Sciatic nerve (tissue), 2 donors: ENCODE results near the gene FOSB. TPM values are rescaled to one million over a fixed set of nuclear protein-coding genes. Genes with fewer than 3 reads are reported as not detected.
A peak's percentile ranks its signal among the peaks of the same experiment; 100 is the strongest.

ENCODE experiments used
- ATAC-seq: fragments of 200-7000 bp; cut with Tn5 transposase; one replicate; pipeline ENCODE4 v1.9.1; 2020; ENCODE audit warnings: mild to moderate bottlenecking, moderate library complexity
- DNase-seq: peaks from one replicate; pipeline ENCODE4 v3.0.0-alpha.2; 2020; ENCODE audit warnings: low spot score
- intact Hi-C: fragments of 100-400 bp; cut with DNase I; formaldehyde crosslinking; loops from one replicate; pipeline ENCODE4 v1.14.2; 2022
- total RNA-seq: library from RNA; stranded (reverse); fragmentation: NEBNext Ultra II Directional; extraction: Animal tissue kit (Norgen Biotek cat#: 25700); gene quantifications from one replicate; pipeline ENCODE4 v1.2.1, GENCODE V29; 2021
- donor health status: DM: no; HTN: no; CAD: no.
- donor health status: DM: no; HTN: no; CAD: no.

The FOSB gene
- total RNA-seq, 1 donor from 2014 or later, result 3.7 TPM

DNA sequence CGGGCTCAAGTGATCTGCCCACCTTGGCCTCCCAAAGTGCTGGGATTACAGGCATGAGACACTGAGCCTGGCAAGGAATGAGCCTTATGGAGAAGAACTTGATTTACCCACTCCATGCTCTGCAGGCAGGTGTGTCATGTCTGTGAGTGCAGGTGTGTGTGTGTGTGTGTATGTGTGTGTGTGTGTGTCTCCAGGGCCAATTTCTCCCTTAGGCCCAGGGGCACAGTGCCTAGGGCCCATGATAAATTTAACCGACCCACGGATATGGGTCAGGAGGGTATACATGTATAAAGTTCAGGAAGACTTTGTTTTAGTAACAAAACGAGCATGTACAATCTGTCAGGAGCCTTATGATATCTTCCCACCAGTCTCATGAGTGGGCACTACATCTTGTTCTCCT, 4.6 kb upstream of the FOSB start:
- ATAC-seq (no peak), DNase-seq (no peak)
- intact Hi-C loops, result no loop called here

DNA sequence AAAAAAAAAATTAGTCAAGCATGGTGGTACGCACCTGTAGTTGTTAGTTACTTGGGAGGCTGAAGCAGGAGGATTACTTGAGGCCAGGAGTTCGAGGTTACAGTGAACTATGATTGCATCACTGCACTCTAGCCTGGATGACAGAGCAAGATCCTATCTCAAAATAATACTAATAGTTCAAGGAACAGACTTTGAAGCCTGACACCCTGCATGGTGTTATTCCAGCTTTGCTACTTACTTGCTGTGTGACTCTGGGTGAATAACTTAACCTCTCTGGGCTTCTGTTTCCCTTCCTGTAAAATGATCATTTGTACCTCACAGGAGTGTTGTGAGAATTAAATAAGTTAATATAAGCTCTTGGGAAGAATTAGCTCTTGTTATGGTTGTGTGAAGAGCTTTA, 3.5 kb upstream of the FOSB start:
- intact Hi-C loops, result no loop called here
- DNase-seq, result no peak
- no peak for ATAC-seq

DNA sequence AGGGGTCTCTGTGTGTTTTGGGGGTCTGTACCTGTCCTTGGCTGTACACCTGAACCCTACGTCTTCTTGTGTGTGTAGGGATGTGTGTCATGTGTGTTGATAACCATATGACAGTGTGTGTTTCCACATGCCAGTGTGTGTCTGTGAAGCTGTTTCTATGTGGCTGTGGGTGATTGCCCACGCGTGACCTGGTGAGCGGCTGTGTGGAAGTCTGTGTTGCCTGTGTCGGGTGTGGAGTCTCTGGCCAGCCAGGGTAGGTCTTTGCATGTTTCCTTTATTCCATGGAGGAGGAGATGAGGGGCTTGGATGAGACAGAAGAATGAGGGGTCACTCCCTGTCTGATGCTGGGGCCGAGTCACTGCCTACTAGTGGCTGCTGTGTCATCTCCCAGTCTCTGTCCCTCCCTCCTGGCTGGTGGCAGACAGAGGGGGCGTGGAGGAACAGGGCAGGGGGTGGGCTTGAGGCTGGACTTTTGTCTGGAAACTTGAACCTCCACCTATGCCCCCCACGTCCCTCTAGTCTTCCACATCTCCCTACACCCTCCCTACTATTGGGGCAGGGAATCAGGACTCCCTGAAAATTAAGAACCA, 2.8 kb upstream of the FOSB start:
- DNase-seq, result no peak
- ATAC-seq, result no peak
- intact Hi-C loops, result no loop called here

DNA sequence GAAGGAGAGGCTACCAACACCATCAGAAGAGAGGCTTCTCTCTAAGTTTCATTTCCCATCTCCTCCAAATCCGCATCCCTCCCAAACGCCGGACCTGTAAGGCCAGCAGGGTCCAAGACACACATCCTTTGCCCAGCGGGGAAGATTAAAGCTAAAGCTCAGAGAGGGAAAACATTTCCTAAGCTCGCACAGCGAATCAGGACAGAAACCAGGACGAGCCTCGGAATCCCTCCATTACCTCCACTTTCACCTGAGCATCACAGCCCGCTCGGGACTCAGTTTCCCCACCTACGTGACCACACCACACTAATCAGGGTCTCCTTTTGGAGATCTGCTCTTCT, 711 bp upstream of the FOSB start:
- DNase-seq, result no peak
- no peak for ATAC-seq
- intact Hi-C loops, result no loop called here

DNA sequence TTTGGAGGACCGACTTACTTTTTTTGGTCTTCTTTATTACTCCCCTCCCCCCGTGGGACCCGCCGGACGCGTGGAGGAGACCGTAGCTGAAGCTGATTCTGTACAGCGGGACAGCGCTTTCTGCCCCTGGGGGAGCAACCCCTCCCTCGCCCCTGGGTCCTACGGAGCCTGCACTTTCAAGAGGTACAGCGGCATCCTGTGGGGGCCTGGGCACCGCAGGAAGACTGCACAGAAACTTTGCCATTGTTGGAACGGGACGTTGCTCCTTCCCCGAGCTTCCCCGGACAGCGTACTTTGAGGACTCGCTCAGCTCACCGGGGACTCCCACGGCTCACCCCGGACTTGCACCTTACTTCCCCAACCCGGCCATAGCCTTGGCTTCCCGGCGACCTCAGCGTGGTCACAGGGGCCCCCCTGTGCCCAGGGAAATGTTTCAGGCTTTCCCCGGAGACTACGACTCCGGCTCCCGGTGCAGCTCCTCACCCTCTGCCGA, 409 bp downstream of the FOSB start:
- intact Hi-C loops, result no loop called here
- peak; percentile 1 for ATAC-seq
- DNase-seq, result no peak

DNA sequence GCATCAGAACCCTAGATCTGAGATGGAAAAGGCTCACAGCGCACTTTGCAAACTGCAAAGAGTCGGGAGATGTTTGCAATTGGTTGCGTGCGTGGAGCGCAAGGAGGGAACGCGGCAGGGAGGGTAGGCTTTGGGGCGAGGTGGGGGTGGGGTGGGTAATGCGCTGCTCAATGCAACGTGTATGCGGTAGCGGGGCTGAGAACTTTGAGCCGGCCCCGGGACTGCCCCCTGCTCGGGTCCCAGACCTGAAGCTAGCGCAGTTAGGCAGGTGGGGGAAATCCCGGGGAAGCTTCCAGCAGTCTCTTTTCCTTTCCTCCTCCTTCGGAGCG, 971 bp downstream of the FOSB start:
- intact Hi-C loops, result no loop called here
- DNase-seq (no peak), ATAC-seq (peak; percentile 23)

DNA sequence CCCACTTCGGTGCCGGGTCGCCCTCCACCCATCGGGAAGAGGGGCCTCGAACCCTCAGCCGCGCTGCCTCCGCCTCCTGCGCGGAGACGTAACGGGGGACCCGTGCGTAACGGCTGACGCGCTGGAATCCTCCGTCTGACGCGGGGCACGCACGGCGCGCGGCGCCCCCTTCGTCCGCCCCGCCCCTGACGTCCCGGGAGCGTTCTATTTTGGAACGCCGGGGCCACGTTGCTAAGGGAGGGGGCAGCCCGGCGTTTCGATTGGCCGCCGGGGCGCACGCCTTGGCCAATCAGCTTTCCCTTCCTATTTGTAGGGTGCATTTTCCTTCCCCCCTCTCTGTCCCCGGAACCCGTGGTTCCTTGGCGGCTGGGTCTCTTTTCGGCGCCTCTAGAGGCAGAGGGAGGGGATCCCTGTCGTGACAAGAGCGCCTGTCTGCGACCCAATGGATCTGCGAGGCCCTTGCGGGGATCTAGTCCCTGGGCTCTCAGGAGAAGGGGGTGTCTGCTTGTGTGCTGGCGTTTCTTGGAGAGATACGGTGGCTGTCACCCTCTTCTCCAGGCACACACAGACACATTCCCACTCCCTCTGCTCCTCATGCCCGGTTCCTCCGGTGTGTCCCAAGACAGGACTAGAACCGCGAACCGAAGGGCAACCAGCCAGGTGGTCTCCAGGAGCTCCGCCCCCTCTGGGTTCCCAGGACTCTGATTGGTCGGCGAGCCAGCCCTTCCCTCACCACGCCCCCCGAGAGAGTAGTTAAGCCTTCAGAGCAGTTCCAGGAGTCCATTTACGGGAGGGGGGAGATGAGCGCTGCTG, 1.5 kb downstream of the FOSB start:
- intact Hi-C loops, result no loop called here
- DNase-seq (peak; percentile 92), ATAC-seq (peak; percentile 90)

DNA sequence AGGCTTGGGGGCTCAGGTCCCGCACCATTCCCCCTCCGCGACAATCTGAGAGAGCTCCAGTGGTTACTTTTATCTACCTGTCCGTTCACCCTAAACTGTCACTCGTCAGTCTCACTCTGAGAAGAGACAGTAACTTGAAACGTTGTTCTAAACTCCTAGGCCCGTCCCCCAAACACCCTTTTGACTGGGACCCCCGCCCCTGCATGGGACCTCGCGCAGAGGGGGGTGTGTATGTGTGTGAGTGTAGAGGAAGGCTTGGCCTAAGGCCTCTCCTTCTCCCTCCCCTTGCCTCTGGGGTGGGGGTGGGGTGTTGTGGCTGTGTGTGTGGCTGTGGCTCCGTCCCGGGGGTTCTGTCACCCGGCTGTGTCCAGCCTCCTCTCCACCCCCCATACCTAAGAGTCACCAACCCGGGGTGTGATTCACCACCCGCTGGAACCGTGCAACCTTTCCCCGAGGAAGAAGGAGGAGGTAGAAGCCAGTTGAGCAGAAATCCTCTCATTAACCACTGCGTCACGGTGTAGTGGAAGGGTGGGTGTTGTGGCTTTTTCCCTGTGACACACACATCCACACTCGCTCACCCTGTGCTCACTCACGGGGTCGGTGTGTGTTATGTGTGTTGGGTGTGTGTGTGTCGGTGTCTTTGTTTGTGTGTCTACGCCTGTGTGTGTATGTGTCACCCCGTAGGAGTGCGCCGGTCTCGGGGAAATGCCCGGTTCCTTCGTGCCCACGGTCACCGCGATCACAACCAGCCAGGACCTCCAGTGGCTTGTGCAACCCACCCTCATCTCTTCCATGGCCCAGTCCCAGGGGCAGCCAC, 2.4 kb downstream of the FOSB start:
- intact Hi-C loops, result no loop called here
- ATAC-seq (no peak), DNase-seq (no peak)

DNA sequence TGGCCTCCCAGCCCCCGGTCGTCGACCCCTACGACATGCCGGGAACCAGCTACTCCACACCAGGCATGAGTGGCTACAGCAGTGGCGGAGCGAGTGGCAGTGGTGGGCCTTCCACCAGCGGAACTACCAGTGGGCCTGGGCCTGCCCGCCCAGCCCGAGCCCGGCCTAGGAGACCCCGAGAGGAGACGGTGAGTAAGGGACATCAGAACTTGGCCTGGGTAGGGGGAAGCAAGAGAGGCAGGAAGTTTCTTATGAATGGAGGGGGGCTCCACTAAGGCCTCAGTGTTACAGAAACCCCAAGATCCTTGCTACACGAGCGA, 2.9 kb downstream of the FOSB start:
- intact Hi-C loops, result no loop called here
- ATAC-seq (no peak), DNase-seq (no peak)

DNA sequence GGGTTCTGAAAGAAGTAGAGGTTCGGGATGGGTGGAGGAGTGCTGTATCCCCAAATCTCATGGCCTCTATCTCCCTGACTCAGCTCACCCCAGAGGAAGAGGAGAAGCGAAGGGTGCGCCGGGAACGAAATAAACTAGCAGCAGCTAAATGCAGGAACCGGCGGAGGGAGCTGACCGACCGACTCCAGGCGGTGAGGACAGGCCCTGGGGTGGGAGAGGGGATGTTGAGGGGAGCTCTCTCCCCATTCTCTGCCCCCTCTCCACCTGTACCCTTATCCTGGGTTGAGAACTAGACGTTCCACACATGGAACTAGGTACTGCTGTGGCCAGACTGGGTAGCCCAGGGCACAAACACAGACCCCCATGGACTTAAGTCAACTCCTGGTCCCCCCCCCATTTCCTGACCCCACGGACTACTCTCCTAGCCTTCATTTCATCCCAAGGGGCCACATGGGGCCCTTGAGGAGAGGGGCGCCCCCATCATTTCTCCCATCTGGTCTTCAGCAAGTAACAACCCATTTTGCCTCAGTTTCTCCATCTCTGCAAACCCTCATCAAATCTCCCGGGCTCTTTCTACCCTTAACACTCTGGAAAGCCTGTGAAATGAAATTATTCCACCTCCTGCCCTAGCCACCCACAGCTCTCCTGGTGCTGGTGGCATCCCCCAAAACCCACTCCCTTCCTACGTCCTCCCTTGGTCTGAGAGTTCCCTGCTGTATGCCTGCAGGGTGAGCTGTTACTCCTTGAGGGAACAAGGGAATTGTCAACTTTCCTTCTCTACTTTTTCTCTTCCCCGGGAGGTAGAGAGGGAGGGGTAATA, 3.5 kb downstream of the FOSB start:
- DNase-seq, result no peak
- ATAC-seq, result no peak
- intact Hi-C loops, result no loop called here

DNA sequence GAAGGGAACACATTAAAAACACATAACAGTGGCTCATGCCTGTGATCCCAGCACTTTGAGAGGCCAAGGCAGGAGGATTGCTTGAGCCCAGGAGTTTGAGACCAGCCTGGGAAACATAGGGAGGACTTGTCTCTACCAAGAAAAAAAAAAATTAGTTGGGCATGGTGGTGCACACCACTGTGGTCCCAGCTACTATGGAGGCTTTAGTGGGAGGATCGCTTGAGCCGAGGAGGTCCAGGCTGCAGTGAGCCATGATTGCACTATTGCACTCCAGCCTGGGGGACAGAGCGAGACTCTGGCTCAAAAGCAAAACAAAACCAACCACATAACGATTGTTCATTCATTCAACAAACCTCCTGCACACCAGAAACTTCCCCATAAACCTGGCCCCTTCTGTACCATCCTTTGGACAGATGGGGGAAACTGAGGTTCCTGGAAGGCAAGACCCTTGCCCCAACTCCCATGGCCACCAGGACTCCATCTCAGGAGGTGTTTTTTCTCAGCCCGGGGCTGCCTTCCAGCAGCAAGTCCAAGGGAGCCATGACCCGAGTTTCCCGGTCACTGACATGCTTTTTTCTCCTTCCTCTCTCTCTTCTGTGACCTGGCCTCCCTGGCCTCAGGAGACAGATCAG, 4.3 kb downstream of the FOSB start:
- ATAC-seq, result no peak
- DNase-seq, result no peak
- intact Hi-C loops, result no loop called here

DNA sequence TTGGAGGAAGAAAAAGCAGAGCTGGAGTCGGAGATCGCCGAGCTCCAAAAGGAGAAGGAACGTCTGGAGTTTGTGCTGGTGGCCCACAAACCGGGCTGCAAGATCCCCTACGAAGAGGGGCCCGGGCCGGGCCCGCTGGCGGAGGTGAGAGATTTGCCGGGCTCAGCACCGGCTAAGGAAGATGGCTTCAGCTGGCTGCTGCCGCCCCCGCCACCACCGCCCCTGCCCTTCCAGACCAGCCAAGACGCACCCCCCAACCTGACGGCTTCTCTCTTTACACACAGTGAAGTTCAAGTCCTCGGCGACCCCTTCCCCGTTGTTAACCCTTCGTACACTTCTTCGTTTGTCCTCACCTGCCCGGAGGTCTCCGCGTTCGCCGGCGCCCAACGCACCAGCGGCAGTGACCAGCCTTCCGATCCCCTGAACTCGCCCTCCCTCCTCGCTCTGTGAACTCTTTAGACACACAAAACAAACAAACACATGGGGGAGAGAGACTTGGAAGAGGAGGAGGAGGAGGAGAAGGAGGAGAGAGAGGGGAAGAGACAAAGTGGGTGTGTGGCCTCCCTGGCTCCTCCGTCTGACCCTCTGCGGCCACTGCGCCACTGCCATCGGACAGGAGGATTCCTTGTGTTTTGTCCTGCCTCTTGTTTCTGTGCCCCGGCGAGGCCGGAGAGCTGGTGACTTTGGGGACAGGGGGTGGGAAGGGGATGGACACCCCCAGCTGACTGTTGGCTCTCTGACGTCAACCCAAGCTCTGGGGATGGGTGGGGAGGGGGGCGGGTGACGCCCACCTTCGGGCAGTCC, 5.0 kb downstream of the FOSB start:
- ATAC-seq (no peak), DNase-seq (no peak)
- intact Hi-C loops, result no loop called here

DNA sequence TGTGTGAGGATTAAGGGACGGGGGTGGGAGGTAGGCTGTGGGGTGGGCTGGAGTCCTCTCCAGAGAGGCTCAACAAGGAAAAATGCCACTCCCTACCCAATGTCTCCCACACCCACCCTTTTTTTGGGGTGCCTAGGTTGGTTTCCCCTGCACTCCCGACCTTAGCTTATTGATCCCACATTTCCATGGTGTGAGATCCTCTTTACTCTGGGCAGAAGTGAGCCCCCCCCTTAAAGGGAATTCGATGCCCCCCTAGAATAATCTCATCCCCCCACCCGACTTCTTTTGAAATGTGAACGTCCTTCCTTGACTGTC, 5.5 kb downstream of the FOSB start:
- no peak for DNase-seq
- intact Hi-C loops, result no loop called here
- ATAC-seq, result no peak

DNA sequence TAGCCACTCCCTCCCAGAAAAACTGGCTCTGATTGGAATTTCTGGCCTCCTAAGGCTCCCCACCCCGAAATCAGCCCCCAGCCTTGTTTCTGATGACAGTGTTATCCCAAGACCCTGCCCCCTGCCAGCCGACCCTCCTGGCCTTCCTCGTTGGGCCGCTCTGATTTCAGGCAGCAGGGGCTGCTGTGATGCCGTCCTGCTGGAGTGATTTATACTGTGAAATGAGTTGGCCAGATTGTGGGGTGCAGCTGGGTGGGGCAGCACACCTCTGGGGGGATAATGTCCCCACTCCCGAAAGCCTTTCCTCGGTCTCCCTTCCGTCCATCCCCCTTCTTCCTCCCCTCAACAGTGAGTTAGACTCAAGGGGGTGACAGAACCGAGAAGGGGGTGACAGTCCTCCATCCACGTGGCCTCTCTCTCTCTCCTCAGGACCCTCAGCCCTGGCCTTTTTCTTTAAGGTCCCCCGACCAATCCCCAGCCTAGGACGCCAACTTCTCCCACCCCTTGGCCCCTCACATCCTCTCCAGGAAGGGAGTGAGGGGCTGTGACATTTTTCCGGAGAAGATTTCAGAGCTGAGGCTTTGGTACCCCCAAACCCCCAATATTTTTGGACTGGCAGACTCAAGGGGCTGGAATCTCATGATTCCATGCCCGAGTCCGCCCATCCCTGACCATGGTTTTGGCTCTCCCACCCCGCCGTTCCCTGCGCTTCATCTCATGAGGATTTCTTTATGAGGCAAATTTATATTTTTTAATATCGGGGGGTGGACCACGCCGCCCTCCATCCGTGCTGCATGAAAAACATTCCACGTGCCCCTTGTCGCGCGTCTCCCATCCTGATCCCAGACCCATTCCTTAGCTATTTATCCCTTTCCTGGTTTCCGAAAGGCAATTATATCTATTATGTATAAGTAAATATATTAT, 6.1 kb downstream of the FOSB start:
- no peak for DNase-seq
- intact Hi-C loops, result no loop called here
- ATAC-seq, result no peak

DNA sequence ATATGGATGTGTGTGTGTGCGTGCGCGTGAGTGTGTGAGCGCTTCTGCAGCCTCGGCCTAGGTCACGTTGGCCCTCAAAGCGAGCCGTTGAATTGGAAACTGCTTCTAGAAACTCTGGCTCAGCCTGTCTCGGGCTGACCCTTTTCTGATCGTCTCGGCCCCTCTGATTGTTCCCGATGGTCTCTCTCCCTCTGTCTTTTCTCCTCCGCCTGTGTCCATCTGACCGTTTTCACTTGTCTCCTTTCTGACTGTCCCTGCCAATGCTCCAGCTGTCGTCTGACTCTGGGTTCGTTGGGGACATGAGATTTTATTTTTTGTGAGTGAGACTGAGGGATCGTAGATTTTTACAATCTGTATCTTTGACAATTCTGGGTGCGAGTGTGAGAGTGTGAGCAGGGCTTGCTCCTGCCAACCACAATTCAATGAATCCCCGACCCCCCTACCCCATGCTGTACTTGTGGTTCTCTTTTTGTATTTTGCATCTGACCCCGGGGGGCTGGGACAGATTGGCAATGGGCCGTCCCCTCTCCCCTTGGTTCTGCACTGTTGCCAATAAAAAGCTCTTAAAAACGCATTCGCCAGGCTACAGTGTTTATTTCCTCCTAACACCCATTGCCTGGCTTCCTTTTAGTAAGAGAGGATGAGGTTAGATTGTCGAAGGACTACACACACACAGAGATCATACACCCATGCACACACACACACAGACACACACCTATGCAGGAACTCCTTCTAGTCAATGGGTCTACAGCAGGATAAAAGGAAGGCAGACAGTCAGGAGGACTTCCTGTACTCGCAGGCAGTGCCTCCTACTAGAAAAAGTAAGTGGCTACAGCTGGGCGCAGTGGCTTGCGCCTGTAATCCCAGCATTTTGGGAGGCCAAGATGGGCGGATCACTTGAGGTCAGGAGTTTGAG, 7.1 kb downstream of the FOSB start:
- no peak for ATAC-seq
- intact Hi-C loops, result no loop called here
- DNase-seq, result no peak

DNA sequence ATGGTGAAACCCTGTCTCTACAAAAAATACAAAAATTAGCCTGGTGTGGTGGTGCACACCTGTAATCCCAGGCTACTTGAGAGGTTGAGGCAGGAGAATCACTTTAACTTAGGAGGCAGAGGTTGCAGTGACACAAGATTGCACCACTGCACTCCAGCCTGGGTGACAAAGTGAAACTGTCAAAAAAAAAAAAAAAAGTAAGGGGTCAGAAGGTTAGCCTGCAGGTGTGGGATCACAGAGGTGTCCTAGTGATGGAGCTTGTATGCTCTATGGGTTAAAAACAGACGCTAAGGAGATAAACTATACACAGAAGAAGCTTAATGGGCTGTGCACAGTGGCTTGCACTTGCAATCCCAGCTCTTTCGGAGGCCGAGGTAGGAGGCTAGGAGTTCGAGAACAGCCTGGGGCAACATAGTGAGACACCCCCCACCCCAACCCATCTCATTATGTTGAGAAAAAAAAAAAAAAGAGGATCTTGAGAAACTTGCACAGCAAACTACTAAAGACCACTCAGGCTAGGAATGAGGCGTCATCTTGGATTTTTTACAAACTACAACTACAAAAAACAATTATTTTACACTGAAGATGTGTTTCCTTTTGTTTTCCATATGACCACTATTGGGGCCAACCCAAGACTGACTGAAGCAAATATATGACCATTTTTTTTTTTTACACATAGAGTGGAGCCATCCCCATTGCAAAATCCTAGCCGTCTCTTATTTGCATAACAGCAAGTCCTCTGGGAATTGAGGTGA, 7.9 kb downstream of the FOSB start:
- ATAC-seq (no peak), DNase-seq (no peak)
- intact Hi-C loops, result loop anchor here (2.0 kb wide), 1 partner anchor 39 kb away; no protein-coding TSS in a partner anchor
